Lung (tissue), 12 donors: Measurements from ENCODE around the gene CARF. TPM values are rescaled to one million over a fixed set of nuclear protein-coding genes. Genes with fewer than 3 reads are reported as not detected.
"Not testable (repeated sequence)": the region's sequence is repeated elsewhere in the genome, so short reads cannot be mapped to it uniquely, and the experiment has no call there.

Experiments
- ATAC-seq: fragments of 200-7000 bp; cut with Tn5 transposase; one replicate; pipeline ENCODE4 v1.9.1; 2020; ENCODE audit warnings: moderate number of reproducible peaks; ENCODE audit not compliant: insufficient read depth, low FRiP score
- DNase-seq, 3 donors: peaks; one replicate each; pipeline ENCODE4 v3.0.0-alpha.2; 2013 to 2017
- H3K27ac ChIP-seq, 2 donors: one replicate each; pipeline ENCODE4 v1.5.1; 2013; ENCODE audit warnings: mild to moderate bottlenecking in 2 of 2, moderate library complexity in 2 of 2, control low read depth in 1 of 2, inconsistent platforms in 1 of 2, low read depth in 1 of 2, low read length in 1 of 2
- H3K27me3 ChIP-seq, 3 donors: one replicate each; pipeline ENCODE4 v1.5.1; 2013; ENCODE audit warnings: low read length in 2 of 3; ENCODE audit not compliant: control insufficient read depth in 3 of 3, insufficient read depth in 3 of 3
- H3K36me3 ChIP-seq, 4 donors: one replicate each; pipeline ENCODE4 v1.5.1; 2013; ENCODE audit warnings: low read length in 4 of 4, mild to moderate bottlenecking in 1 of 4, moderate library complexity in 1 of 4; ENCODE audit not compliant: control insufficient read depth in 4 of 4, insufficient read depth in 4 of 4
- H3K4me1 ChIP-seq, 5 donors: one replicate each; pipeline ENCODE4 v1.5.1; 2013; ENCODE audit warnings: low read length in 5 of 5, mild to moderate bottlenecking in 2 of 5, moderate library complexity in 1 of 5; ENCODE audit not compliant: control insufficient read depth in 5 of 5, insufficient read depth in 5 of 5
- H3K4me3 ChIP-seq: one replicate; pipeline ENCODE4 v1.5.1; 2013; ENCODE audit warnings: mild to moderate bottlenecking, control low read depth, moderate library complexity
- H3K9ac ChIP-seq, 2 donors: one replicate each; pipeline ENCODE4 v1.5.1; 2013; ENCODE audit warnings: low read length in 2 of 2, control low read depth in 1 of 2; ENCODE audit not compliant: insufficient read depth in 1 of 2
- H3K9me3 ChIP-seq, 4 donors: one replicate each; pipeline ENCODE4 v1.5.1; 2013; ENCODE audit warnings: low read length in 3 of 4, mild to moderate bottlenecking in 1 of 4, moderate library complexity in 1 of 4; ENCODE audit not compliant: control insufficient read depth in 4 of 4, insufficient read depth in 3 of 4
- CTCF ChIP-seq: IDR thresholded peaks from 2 replicates; pipeline ENCODE4 v1.5.1; 2012; ENCODE audit warnings: mild to moderate bottlenecking; ENCODE audit errors: control extremely low read depth, extremely low read depth
- WGBS, 2 donors: extraction: QIAGEN DNeasy Blood & Tissue Kit; methylation state at CpG; one replicate each; pipeline ENCODE4 v1.1.7; 2013; 5-methylcytosine and 5-hydroxymethylcytosine counted together
- polyA plus RNA-seq, 2 donors: library from polyadenylated mRNA; stranded (reverse); fragments of 200-250 nt; gene quantifications; one replicate each; pipeline ENCODE4 v1.2.1, GENCODE V29; 2013
- total RNA-seq, 2 donors: library from RNA; depleted of rRNA in 1 of 2; stranded (reverse); fragments of >200 nt in 1 of 2; gene quantifications; one replicate each; pipeline ENCODE4 v1.2.1, GENCODE V29; 2014 to 2021
- donor health status: control.
- donor health status: control.
- donor health status: Bipolar disorder and iron deficiency.
- donor health status: healthy.
- donor health status: DM: yes; HTN: yes; CAD: no.

Gene CARF
- total and polyA plus RNA-seq, 4 donors, result 1.8 to 20.0 (median 5.3) TPM

- H3K27ac ChIP-seq, result no peak overlapping the region
- TF ChIP-seq CTCF, result no peak
- no peaks in the 10 kb centered on the region for H3K27me3 ChIP-seq
- H3K36me3 ChIP-seq, result peaks cover 8 to 14% (median 9%) of the 10 kb centered on the region in 4 donors
- no peaks in the 10 kb centered on the region for H3K9me3 ChIP-seq
- ATAC-seq, result no peak
- no peak overlapping the region for H3K9ac ChIP-seq
- peaks cover 0 to 4% (median 0%) of the 10 kb centered on the region in 5 donors for H3K4me1 ChIP-seq
- WGBS, 2 donors, result 95 to 97% methylated on average over 7 of the region's 7 CpGs
- H3K4me3 ChIP-seq, result no peak overlapping the region
- no peak for DNase-seq
Measured at GRCh38 chr2:202885190-202885589, 26.9 kb upstream of the CARF start.

GRCh38 chr2:202905507-202905906, 6.6 kb upstream of the CARF start:
- H3K27ac ChIP-seq, H3K36me3 ChIP-seq, H3K27me3 ChIP-seq, H3K4me3 ChIP-seq, DNase-seq, H3K9ac ChIP-seq, ATAC-seq, H3K4me1 ChIP-seq, H3K9me3 ChIP-seq: not testable (repeated sequence)

- Histone ChIP-seq H3K27me3 (no peaks in the 10 kb centered on the region), H3K27ac (no peak overlapping the region), H3K4me3 (no peak overlapping the region), H3K4me1 (peaks cover 0 to 11% (median 5%) of the 10 kb centered on the region in 5 donors), H3K36me3 (peaks cover 0 to 6% (median 5%) of the 10 kb centered on the region in 4 donors), H3K9me3 (no peaks in the 10 kb centered on the region), H3K9ac (no peak overlapping the region)
- WGBS, 2 donors, result 82 to 85% methylated on average over 5 of the region's 5 CpGs
- TF ChIP-seq CTCF, result no peak
- no peak for DNase-seq
- no peak for ATAC-seq
Measured at GRCh38 chr2:202908186-202908585, 3.9 kb upstream of the CARF start.

- Histone ChIP-seq H3K4me1 (peaks cover 0 to 11% (median 5%) of the 10 kb centered on the region in 5 donors), H3K27ac (no peak overlapping the region), H3K9me3 (no peaks in the 10 kb centered on the region), H3K36me3 (peaks cover 0 to 6% (median 5%) of the 10 kb centered on the region in 4 donors), H3K9ac (no peak overlapping the region), H3K4me3 (no peak overlapping the region), H3K27me3 (no peaks in the 10 kb centered on the region)
- TF ChIP-seq CTCF, result no peak
- ATAC-seq (no peak), DNase-seq (no peak)
- 93 to 94% methylated on average over 6 of the region's 6 CpGs for WGBS, 2 donors
Measured at GRCh38 chr2:202909394-202910192, 2.5 kb upstream of the CARF start.

GRCh38 chr2:202910250-202910649, 1.8 kb upstream of the CARF start:
- H3K4me3 ChIP-seq, H3K36me3 ChIP-seq, H3K27me3 ChIP-seq, ATAC-seq, H3K27ac ChIP-seq, H3K9ac ChIP-seq, H3K9me3 ChIP-seq, DNase-seq: not testable (repeated sequence)
- peaks cover 0 to 11% (median 5%) of the 10 kb centered on the region in 5 donors for H3K4me1 ChIP-seq
- 91 to 92% methylated on average over 5 of the region's 5 CpGs for WGBS, 2 donors
